Stimulated activated CD4-positive, alpha-beta T cell treated with anti-CD3 and anti-CD28 coated beads, Interleukin-1b, Interleukin-23, amount 100 ng/mL, for 24 hours (primary cell): ENCODE measurements around the gene SDK1.
"Not testable (repeated sequence)": the region's sequence is repeated elsewhere in the genome, so short reads cannot be mapped to it uniquely, and the experiment has no call there.

Experiments used
- DNase-seq, 4 experiments: peaks; one replicate each; pipeline ENCODE4 v3.0.0-alpha.2; 2020; ENCODE audit warnings: low read depth in 4 of 4, low spot score in 1 of 4

Gene SDK1

GRCh38 chr7:3649678-3650440 lies 348.8 kb downstream of the SDK1 start:
- DNase-seq: no peak

- no peak for DNase-seq
Observed at GRCh38 chr7:3650844-3651243, 349.8 kb downstream of the SDK1 start.

GRCh38 chr7:3655635-3656034 lies 354.6 kb downstream of the SDK1 start:
- no peak for DNase-seq

- DNase-seq: no peak
Observed at GRCh38 chr7:3657206-3657605, 356.2 kb downstream of the SDK1 start.

- no peak for DNase-seq
Observed at GRCh38 chr7:3668743-3669142, 367.7 kb downstream of the SDK1 start.

- no peak for DNase-seq
Observed at GRCh38 chr7:3670898-3671297, 369.8 kb downstream of the SDK1 start.

- peak; percentile 20 to 30 (median 28) for DNase-seq
Observed at GRCh38 chr7:3673524-3673923, 372.5 kb downstream of the SDK1 start.

- no peak for DNase-seq
Observed at GRCh38 chr7:3678314-3678810, 377.3 kb downstream of the SDK1 start.

- DNase-seq: no peak
Observed at GRCh38 chr7:3682028-3682710, 381.1 kb downstream of the SDK1 start.

GRCh38 chr7:3683546-3684539 lies 382.8 kb downstream of the SDK1 start:
- DNase-seq: no peak

GRCh38 chr7:3688071-3688470 lies 387.0 kb downstream of the SDK1 start:
- no peak for DNase-seq

- DNase-seq: no peak
Observed at GRCh38 chr7:3688842-3689241, 387.8 kb downstream of the SDK1 start.

- DNase-seq: no peak
Observed at GRCh38 chr7:3691478-3692158, 390.6 kb downstream of the SDK1 start.

GRCh38 chr7:3695602-3696001 lies 394.6 kb downstream of the SDK1 start:
- no peak for DNase-seq

- DNase-seq: no peak
Observed at GRCh38 chr7:3696113-3696512, 395.1 kb downstream of the SDK1 start.

- no peak for DNase-seq
Observed at GRCh38 chr7:3697472-3697871, 396.4 kb downstream of the SDK1 start.

GRCh38 chr7:3705258-3705657 lies 404.2 kb downstream of the SDK1 start:
- no peak for DNase-seq

GRCh38 chr7:3706091-3706490 lies 405.0 kb downstream of the SDK1 start:
- DNase-seq: not testable (repeated sequence)

GRCh38 chr7:3710122-3710521 lies 409.1 kb downstream of the SDK1 start:
- no peak for DNase-seq

GRCh38 chr7:3710531-3710930 lies 409.5 kb downstream of the SDK1 start:
- no peak for DNase-seq

- no peak for DNase-seq
Observed at GRCh38 chr7:3712841-3713240, 411.8 kb downstream of the SDK1 start.
